Endothelial cell of umbilical vein (primary cell): ENCODE results near the gene NHERF2. TPM values are rescaled to one million over a fixed set of nuclear protein-coding genes. Genes with fewer than 3 reads are reported as not detected.

Experiments
- BruUV-seq: library from RNA; stranded (reverse); fragments of 400-500 nt; replicated peaks from 2 replicates; lab custom pipeline; 2021; lab: Mats Ljungman, UMichigan
- CTCF ChIA-PET: fragments of 300-600, 350-600 bp; sonication (Branson Sonifier 250); formaldehyde crosslinking; loops from one replicate; lab custom pipeline; 2021; ENCODE audit warnings: antibody characterized with exemption, inconsistent platforms; lab: Charles Lee
- POLR2A ChIA-PET: fragments of 300-600, 350-600 bp; sonication (Branson Sonifier 250); formaldehyde crosslinking; loops from one replicate; lab custom pipeline; 2021; ENCODE audit warnings: antibody characterized with exemption, inconsistent platforms; lab: Charles Lee
- DNase-seq: peaks from one replicate; pipeline ENCODE4 v3.0.0-alpha.2; 2011; ENCODE audit warnings: low read depth, low spot score
- FAIRE-seq: peaks from 2 replicates; lab custom pipeline; 2011; peaks lifted over from hg19 to GRCh38; lab: Jason Lieb, UNC
- H2AFZ ChIP-seq: 2 replicates; pipeline ENCODE4 v1.6.0; 2012; ENCODE audit warnings: low read depth, low read length, control low read depth, inconsistent platforms
- H3K27ac ChIP-seq: 2 replicates; pipeline ENCODE4 v1.5.1; 2011; ENCODE audit warnings: low read depth, mild to moderate bottlenecking, control low read depth, low read length, moderate library complexity; ENCODE audit not compliant: insufficient read depth
- H3K27me3 ChIP-seq, 2 experiments: 2 replicates each; pipeline versions ENCODE4 v1.6.0 to v1.6.1; 2011; ENCODE audit warnings: low read length in 2 of 2, mixed read lengths in 1 of 2; ENCODE audit not compliant: control insufficient read depth in 2 of 2, insufficient read depth in 2 of 2
- H3K36me3 ChIP-seq, 2 experiments: 2 replicates in 1 of 2; 3 replicates in 1 of 2; pipeline ENCODE4 v1.5.1; 2011; ENCODE audit warnings: low read length in 2 of 2, mild to moderate bottlenecking in 1 of 2, moderate library complexity in 1 of 2; ENCODE audit not compliant: control insufficient read depth in 2 of 2, insufficient read depth in 2 of 2; ENCODE audit errors: extremely low read depth in 1 of 2
- H3K4me1 ChIP-seq: 3 replicates; pipeline ENCODE4 v1.5.1; 2011; ENCODE audit warnings: mild to moderate bottlenecking, low read length; ENCODE audit not compliant: control insufficient read depth, insufficient read depth; ENCODE audit errors: extremely low read depth
- H3K4me2 ChIP-seq: 2 replicates; pipeline ENCODE4 v1.6.1; 2011; ENCODE audit warnings: low read length, control low read depth, mixed read lengths; ENCODE audit not compliant: insufficient read depth
- H3K4me3 ChIP-seq, 3 experiments: fragments of 200-600 bp in 1 of 3; sonication (generic), shearing (Covaris generic) in 1 of 3; replicated peaks in 1 of 3; 2 replicates each; pipeline ENCODE4 v1.5.1; 2011 to 2016; ENCODE audit warnings: control low read depth in 3 of 3, low read length in 3 of 3, mild to moderate bottlenecking in 2 of 3, inconsistent platforms in 1 of 3, low read depth in 1 of 3, moderate library complexity in 1 of 3; ENCODE audit not compliant: insufficient read depth in 1 of 3
- H3K79me2 ChIP-seq: 2 replicates; pipeline ENCODE4 v1.6.0; 2012; ENCODE audit warnings: low read length, inconsistent platforms; ENCODE audit not compliant: control insufficient read depth, insufficient read depth
- H3K9ac ChIP-seq: replicated peaks from 2 replicates; pipeline ENCODE3; 2011; ENCODE audit warnings: low read length, control low read depth; ENCODE audit not compliant: insufficient read depth; ENCODE audit errors: extremely low read depth
- H3K9me1 ChIP-seq: replicated peaks from 3 replicates; pipeline ENCODE4 v1.6.0; 2011; ENCODE audit warnings: mild to moderate bottlenecking, low read length; ENCODE audit not compliant: control insufficient read depth, insufficient read depth; ENCODE audit errors: extremely low read depth
- H3K9me3 ChIP-seq: replicated peaks from 2 replicates; pipeline ENCODE4 v1.5.1; 2012; ENCODE audit warnings: low read length, inconsistent platforms; ENCODE audit not compliant: control insufficient read depth, insufficient read depth
- H4K20me1 ChIP-seq: replicated peaks from 2 replicates; pipeline ENCODE3; 2011; ENCODE audit warnings: mild to moderate bottlenecking, low read length; ENCODE audit not compliant: control insufficient read depth, insufficient read depth; ENCODE audit errors: extremely low read depth
- CTCF ChIP-seq, 2 donors: IDR thresholded peaks; 1 replicate in 1 of 2; 2 replicates in 1 of 2; pipeline ENCODE4 v1.5.1; 2011; ENCODE audit warnings: low read length in 2 of 2, mild to moderate bottlenecking in 2 of 2, moderate library complexity in 2 of 2, control low read depth in 1 of 2, inconsistent platforms in 1 of 2, low read depth in 1 of 2; ENCODE audit not compliant: insufficient read depth in 1 of 2; ENCODE audit errors: extremely low read depth in 1 of 2
- EZH2 ChIP-seq: IDR thresholded peaks from 2 replicates; pipeline ENCODE4 v1.6.1; 2012; ENCODE audit warnings: borderline replicate concordance, low read depth, mild to moderate bottlenecking, moderate library complexity, low read length, inconsistent platforms; ENCODE audit not compliant: severe bottlenecking
- FOS ChIP-seq: IDR thresholded peaks from 2 replicates; pipeline ENCODE4 v1.6.1; 2011; ENCODE audit warnings: mild to moderate bottlenecking, low read length, moderate library complexity, borderline replicate concordance; ENCODE audit not compliant: insufficient read depth
- GATA2 ChIP-seq: IDR thresholded peaks from 2 replicates; pipeline ENCODE4 v1.7.0; 2011; ENCODE audit warnings: low read depth, mild to moderate bottlenecking, moderate library complexity, mixed read lengths, low read length; ENCODE audit not compliant: insufficient read length, insufficient read depth
- JUN ChIP-seq: IDR thresholded peaks from 2 replicates; pipeline ENCODE4 v1.6.1; 2011; ENCODE audit warnings: borderline replicate concordance, low read depth; ENCODE audit not compliant: insufficient read length, insufficient read depth
- MAX ChIP-seq: IDR thresholded peaks from 2 replicates; pipeline ENCODE4 v1.6.1; 2011; ENCODE audit not compliant: insufficient read depth, insufficient read length
- MYC ChIP-seq: IDR thresholded peaks from one replicate; pipeline ENCODE4 v1.6.1; 2011; ENCODE audit warnings: mild to moderate bottlenecking, low read depth, low read length
- POLR2A ChIP-seq: IDR thresholded peaks from 2 replicates; pipeline ENCODE4 v1.6.1; 2012; ENCODE audit warnings: low read depth, mild to moderate bottlenecking, control low read depth, low read length
- POLR2AphosphoS5 ChIP-seq: IDR thresholded peaks from 2 replicates; pipeline ENCODE4 v1.6.1; 2012; ENCODE audit warnings: low read depth, mild to moderate bottlenecking, control low read depth, low read length, moderate library complexity; ENCODE audit not compliant: insufficient read depth
- dilution Hi-C: fragments of 300-500 bp; cut with MboI; formaldehyde crosslinking; loops from one replicate; pipeline ENCODE4 v1.15.0; 2019; ENCODE audit warnings: low sequenced_read_pairs; ENCODE audit not compliant: extremely low pct_ligation_motif_present
- intact Hi-C: fragments of 100-400 bp; cut with micrococcal nuclease; formaldehyde crosslinking; loops from one replicate; pipeline ENCODE4 v1.10.0; 2022
- polyA plus RNA-seq, 4 experiments: library from polyadenylated mRNA; depleted of rRNA in 3 of 4; stranded (reverse) in 3 of 4; unstranded in 1 of 4; fragments of >200 nt; gene quantifications; 2 replicates each; pipeline versions ENCODE4 v1.2.1 to v1.2.3, GENCODE V29; 2011 to 2012; ENCODE audit warnings: missing spikeins in 1 of 4
- total RNA-seq: library from RNA; stranded (reverse); gene quantifications from 2 replicates; pipeline ENCODE4 v1.2.3, GENCODE V29; 2021

NHERF2 gene
- total and polyA plus RNA-seq, 2 donors (not counting 3 experiments of a cell fraction or from before 2014, with no cell fraction given): 65.2 to 71.2 TPM

GRCh38 chr16:2046893-2047329, 20.2 kb downstream of the NHERF2 start:
- POLR2A ChIA-PET: interaction anchor here (1.1 to 2.4 kb wide), 2 partner anchors 82 to 108 kb away, joined by 4 to 7 read pairs; partner anchors contain the start of genes RPS2 and TRAF7

More at GRCh38 chr16:2046893-2047329, 20.2 kb downstream of the NHERF2 start:
- Histone ChIP-seq H3K4me2 (peak overlapping the region; percentile 72), H3K36me3 (peaks cover 0 to 6% of the 10 kb centered on the region in 2 experiments), H2AFZ (peak overlapping the region; percentile 29), H3K27me3 (no peaks in the 10 kb centered on the region), H3K9me1 (no peaks in the 10 kb centered on the region), H3K4me3 (peak overlapping the region; percentile 45 to 82 (median 67)), H3K9me3 (no peaks in the 10 kb centered on the region), H3K79me2 (peaks cover 10% of the 10 kb centered on the region), H3K27ac (no peak overlapping the region), H3K4me1 (peaks cover 35% of the 10 kb centered on the region), H3K9ac (no peak overlapping the region), H4K20me1 (no peaks in the 10 kb centered on the region)
- FAIRE-seq: no peak
- intact Hi-C loops (loop anchor here (1.0 to 2.0 kb wide), 3 partner anchors 14 to 108 kb away; partner anchors contain the start of gene TRAF7), dilution Hi-C loops (loop anchor here (25.0 kb wide), 1 partner anchor 115 kb away; the partner anchor contains the start of gene TRAF7)
- CTCF ChIA-PET: interaction anchor here (0.6 to 3.7 kb wide), 8 partner anchors 11 to 204 kb away, joined by 3 to 28 read pairs (median 6); partner anchors contain the start of gene ECI1
- BruUV-seq: no TSS peak
- no peak for TF ChIP-seq GATA2
- TF ChIP-seq POLR2A: no peak
- no peak for TF ChIP-seq JUN
- no peak for TF ChIP-seq MYC
- no peak for TF ChIP-seq MAX
- no peak for TF ChIP-seq EZH2
- no peak for TF ChIP-seq FOS
- TF ChIP-seq POLR2AphosphoS5: no peak
- TF ChIP-seq CTCF (IDR thresholded peaks at IDR 0.05; ENCODE audit: extremely low read depth in 1 of 2, insufficient read depth in 1 of 2, low read depth in 1 of 2, low read length in 2 of 2): no peak
- peak; percentile 69 for DNase-seq
